ENCODE data around the gene TANGO6. TPM values are rescaled to one million over a fixed set of nuclear protein-coding genes. Genes with fewer than 3 reads are reported as not detected.

TANGO6 gene
- total RNA-seq, 1 donor from 2014 or later = 11.1 TPM

GRCh38 chr16:68848786-68849185 is 5.5 kb downstream of the TANGO6 start:
- Mint-ChIP-seq H3K36me3 (ENCODE audit: low read depth) (no peaks in the 10 kb centered on the region), H3K4me3 (ENCODE audit: unreplicated experiment) (no peak overlapping the region), H3K9me3 (ENCODE audit: low read depth) (no peaks in the 10 kb centered on the region), H3K4me1 (ENCODE audit: low read depth) (peaks cover 18% of the 10 kb centered on the region), H3K27me3 (ENCODE audit: low read depth) (no peaks in the 10 kb centered on the region), H3K27ac (ENCODE audit: unreplicated experiment) (no peak overlapping the region)
- no peak for TF ChIP-seq CTCF (IDR thresholded peaks at IDR 0.05)
- DNase-seq (ENCODE audit: low spot score) = no peak

GRCh38 chr16:68850481-68850880 is 7.2 kb downstream of the TANGO6 start:
- H3K9me3 Mint-ChIP-seq (ENCODE audit: low read depth) = no peaks in the 10 kb centered on the region
- no peak overlapping the region for H3K4me3 Mint-ChIP-seq (ENCODE audit: unreplicated experiment)
- no peak for DNase-seq (ENCODE audit: low spot score)
- H3K36me3 Mint-ChIP-seq (ENCODE audit: low read depth) = no peaks in the 10 kb centered on the region
- H3K27me3 Mint-ChIP-seq (ENCODE audit: low read depth) = no peaks in the 10 kb centered on the region
- H3K27ac Mint-ChIP-seq (ENCODE audit: unreplicated experiment) = no peak overlapping the region
- peaks cover 9% of the 10 kb centered on the region for H3K4me1 Mint-ChIP-seq (ENCODE audit: low read depth)
- TF ChIP-seq CTCF (IDR thresholded peaks at IDR 0.05) = no peak

DNA sequence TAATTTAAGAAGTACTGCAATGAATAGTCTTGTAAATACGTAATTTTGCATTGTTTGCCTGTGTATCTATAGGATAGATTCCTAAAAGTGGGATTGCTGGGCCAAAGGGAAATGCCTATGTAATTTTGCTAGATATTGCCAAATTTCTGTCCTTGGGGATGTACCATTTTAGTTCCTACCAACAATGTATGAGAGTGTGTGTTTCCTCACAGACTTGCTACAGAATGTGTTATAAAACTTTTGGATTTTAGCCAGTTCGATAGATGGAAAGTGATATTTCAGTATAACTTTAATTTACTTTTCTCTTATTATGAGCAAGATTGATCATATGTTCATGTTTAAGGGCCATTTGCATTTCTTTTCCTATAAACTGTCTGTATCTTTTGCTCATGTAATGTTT is 8.3 kb downstream of the TANGO6 start:
- peaks cover 9% of the 10 kb centered on the region for H3K4me1 Mint-ChIP-seq (ENCODE audit: low read depth)
- DNase-seq (ENCODE audit: low spot score) = no peak
- no peak overlapping the region for H3K4me3 Mint-ChIP-seq (ENCODE audit: unreplicated experiment)
- no peak overlapping the region for H3K27ac Mint-ChIP-seq (ENCODE audit: unreplicated experiment)
- H3K27me3 Mint-ChIP-seq (ENCODE audit: low read depth) = no peaks in the 10 kb centered on the region
- no peak for TF ChIP-seq CTCF (IDR thresholded peaks at IDR 0.05)
- H3K9me3 Mint-ChIP-seq (ENCODE audit: low read depth) = no peaks in the 10 kb centered on the region
- no peaks in the 10 kb centered on the region for H3K36me3 Mint-ChIP-seq (ENCODE audit: low read depth)

GRCh38 chr16:68857479-68857878 is 14.1 kb downstream of the TANGO6 start:
- H3K4me1 Mint-ChIP-seq (ENCODE audit: low read depth) = no peaks in the 10 kb centered on the region
- TF ChIP-seq CTCF (IDR thresholded peaks at IDR 0.05) = no peak
- no peaks in the 10 kb centered on the region for H3K27me3 Mint-ChIP-seq (ENCODE audit: low read depth)
- no peak overlapping the region for H3K27ac Mint-ChIP-seq (ENCODE audit: unreplicated experiment)
- no peak for DNase-seq (ENCODE audit: low spot score)
- peaks cover 3% of the 10 kb centered on the region for H3K9me3 Mint-ChIP-seq (ENCODE audit: low read depth)
- H3K36me3 Mint-ChIP-seq (ENCODE audit: low read depth) = peaks cover 8% of the 10 kb centered on the region
- no peak overlapping the region for H3K4me3 Mint-ChIP-seq (ENCODE audit: unreplicated experiment)

DNA sequence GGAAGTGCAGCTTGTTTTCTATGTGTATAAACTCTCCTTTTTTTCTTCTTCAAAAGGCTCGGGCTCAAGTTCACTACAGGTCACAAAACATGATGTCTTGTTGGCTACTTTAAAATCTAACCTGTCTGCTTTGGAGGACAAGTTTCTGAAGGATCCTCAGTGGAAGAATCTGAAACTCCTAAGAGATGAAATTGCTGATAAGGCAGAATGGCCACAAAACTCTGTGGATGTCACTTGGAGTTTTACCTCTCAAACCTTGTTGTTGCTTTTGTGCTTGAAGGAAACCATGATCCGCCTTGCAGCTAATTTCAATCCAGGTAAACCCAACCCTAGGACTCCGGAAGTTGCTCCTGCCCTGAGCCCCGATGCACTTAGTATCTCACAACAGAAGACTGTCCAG is 16.5 kb downstream of the TANGO6 start:
- no peak for DNase-seq (ENCODE audit: low spot score)
- Mint-ChIP-seq H3K4me3 (ENCODE audit: unreplicated experiment) (no peak overlapping the region), H3K4me1 (ENCODE audit: low read depth) (no peaks in the 10 kb centered on the region), H3K27ac (ENCODE audit: unreplicated experiment) (no peak overlapping the region), H3K9me3 (ENCODE audit: low read depth) (peaks cover 3% of the 10 kb centered on the region), H3K27me3 (ENCODE audit: low read depth) (no peaks in the 10 kb centered on the region), H3K36me3 (ENCODE audit: low read depth) (peaks cover 8% of the 10 kb centered on the region)
- no peak for TF ChIP-seq CTCF (IDR thresholded peaks at IDR 0.05)
